DMS153 treated with DMSO at 0.1 percent for 48 hours (cell line): Measurements from ENCODE around the gene LSM14A.
"Not testable (repeated sequence)": the region's sequence is repeated elsewhere in the genome, so short reads cannot be mapped to it uniquely, and the experiment has no call there.

ENCODE experiments used
- DNase-seq: peaks from one replicate; lab custom pipeline; 2025; ENCODE audit not compliant: unreplicated experiment; lab: John Stamatoyannopoulos, UW

LSM14A gene

GRCh38 chr19:34158966-34159365, 13.3 kb upstream of the LSM14A start:
- not testable (repeated sequence) for DNase-seq

DNA sequence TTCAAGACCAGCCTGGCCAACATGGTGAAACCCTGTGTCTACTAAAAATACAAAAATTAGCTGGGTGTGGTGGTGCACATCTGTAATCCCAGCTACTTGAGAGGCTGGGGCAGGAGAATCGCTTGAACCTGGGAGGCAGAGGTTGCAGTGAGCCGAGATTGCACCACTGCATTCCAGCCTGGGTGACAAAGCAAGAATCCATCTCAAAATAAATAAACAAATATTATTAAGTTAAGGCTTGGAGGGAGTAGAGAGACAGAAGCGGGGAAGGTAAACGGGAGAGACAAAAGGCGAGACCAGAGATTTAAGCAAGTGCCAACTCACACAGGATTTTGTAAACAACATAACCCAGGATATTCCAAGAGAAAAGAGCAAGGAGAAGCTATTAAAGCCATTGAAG, 12.8 kb upstream of the LSM14A start:
- not testable (repeated sequence) for DNase-seq

DNA sequence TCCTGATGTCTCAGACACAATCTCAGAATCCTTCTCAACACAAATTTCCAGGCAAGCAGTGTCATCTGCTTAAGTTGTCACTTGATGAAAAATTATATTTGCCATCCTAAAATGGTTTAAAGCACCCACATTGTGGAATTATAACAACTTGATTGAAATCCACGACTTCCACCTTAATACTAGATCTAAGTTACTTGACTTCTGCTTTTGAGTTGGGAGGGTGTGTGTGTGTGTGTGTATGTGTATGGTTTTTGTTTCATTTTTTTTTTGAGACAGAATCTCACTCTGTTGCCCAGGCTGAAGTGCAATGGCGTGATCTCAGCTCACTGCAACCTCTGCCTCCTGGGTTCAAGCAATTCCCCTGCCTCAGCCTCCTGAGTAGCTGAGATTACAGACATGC, 10.4 kb upstream of the LSM14A start:
- not testable (repeated sequence) for DNase-seq

DNA sequence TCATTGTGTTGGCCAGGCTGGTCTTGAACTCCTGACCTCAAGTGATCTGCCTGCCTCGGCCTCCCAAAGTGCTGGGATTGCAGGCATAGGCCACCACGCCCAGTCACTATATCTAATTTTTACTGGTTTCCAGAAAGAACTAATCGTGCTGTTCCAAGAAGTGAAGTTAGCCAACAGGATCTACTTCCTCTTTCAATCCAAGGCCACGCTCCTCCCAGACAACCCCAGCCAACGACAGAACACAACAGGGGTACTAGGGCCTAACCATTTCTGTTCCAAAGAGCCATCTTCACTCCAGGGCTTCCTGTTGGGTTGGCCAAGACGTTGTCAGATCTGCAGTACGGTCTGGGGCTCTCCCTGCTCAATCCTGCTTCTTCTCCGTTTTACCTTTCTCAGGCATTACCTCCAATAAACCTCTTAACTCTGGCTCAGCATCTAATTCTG, 7.0 kb upstream of the LSM14A start:
- DNase-seq = no peak

DNA sequence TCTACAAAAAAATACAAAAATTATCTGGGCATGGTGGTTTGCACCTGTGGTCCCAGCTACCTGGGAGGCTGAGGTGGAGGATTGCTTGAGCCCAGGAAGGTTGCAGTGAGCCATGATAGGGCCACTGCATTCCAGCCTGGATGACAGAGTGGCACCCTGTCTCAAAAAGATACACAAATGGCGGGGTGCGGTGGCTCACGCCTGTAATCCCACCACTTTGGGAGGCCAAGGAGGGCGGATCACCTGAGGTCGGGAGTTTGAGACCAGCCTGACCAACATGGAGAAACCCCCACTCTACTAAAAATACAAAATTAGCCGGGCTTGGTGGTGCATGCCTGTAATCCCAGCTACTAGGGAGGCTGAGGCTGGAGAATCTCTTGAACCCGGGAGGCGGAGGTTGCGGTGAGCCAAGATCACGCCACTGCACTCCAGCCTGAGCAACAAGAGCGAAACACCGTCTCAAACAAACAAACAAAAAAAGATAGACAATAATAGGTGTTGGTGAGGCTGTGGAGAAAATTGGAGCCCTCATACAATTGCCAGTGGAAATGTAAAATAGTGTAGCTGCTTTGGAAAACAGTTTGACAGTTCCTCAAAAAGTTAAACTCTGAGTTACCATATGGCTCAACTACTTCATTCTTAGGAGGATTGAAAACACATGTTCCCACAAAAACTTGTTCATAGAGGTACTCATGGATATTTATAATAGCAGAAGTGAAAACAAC, 2.7 kb upstream of the LSM14A start:
- DNase-seq = not testable (repeated sequence)

GRCh38 chr19:34171539-34171876, 796 bp upstream of the LSM14A start:
- no peak for DNase-seq

DNA sequence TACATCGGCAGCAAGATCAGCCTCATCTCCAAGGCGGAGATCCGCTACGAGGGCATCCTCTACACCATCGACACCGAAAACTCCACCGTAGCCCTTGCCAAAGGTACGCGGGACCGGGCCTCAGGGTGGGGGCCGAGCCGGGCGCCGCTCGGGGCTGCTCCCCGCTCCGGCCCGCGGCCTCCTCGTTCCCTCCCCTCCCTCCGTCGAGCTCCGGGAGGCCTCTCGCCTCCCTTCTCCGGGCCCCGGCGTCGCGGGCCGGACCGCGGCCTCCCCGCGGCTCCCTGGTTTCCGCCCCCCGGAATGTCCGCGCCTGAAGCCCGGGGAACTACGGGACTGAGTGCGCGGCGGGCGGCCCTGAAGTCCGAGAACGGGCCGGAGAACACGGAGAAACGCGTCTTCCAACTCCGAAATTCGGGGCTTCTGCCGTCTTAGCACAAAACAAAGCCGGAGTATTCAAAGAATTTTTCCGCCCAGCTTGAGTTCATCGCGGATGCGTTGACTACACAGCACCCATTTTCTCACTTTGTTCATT, 423 bp downstream of the LSM14A start:
- DNase-seq = peak; percentile 62

- DNase-seq = no peak
These were observed 1.1 kb downstream of the LSM14A start for GRCh38 chr19:34173193-34173956.

- not testable (repeated sequence) for DNase-seq
These were observed 2.9 kb downstream of the LSM14A start for GRCh38 chr19:34175173-34175572.

DNA sequence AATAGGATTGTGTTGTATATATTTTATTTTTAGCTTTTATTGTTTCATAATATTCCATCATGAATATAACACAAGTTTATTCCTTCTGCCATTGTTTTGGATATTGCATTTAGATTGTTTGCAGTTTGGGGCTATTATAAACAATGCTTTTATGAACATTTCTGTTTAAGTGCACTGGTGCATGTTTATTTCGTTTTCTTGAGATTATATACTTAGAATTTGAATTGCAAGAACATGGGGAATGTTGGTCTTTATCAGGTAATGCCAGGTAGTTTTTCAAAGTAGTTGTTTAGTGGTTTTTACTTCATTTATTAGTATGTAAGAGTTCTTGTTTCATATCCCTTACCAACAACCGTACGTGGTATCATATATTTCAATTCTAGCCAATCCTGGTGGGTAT, 4.3 kb downstream of the LSM14A start:
- no peak for DNase-seq

- DNase-seq = no peak
These were observed 5.9 kb downstream of the LSM14A start for GRCh38 chr19:34178274-34178610.

- DNase-seq = no peak
These were observed 6.8 kb downstream of the LSM14A start for GRCh38 chr19:34179066-34179465.

DNA sequence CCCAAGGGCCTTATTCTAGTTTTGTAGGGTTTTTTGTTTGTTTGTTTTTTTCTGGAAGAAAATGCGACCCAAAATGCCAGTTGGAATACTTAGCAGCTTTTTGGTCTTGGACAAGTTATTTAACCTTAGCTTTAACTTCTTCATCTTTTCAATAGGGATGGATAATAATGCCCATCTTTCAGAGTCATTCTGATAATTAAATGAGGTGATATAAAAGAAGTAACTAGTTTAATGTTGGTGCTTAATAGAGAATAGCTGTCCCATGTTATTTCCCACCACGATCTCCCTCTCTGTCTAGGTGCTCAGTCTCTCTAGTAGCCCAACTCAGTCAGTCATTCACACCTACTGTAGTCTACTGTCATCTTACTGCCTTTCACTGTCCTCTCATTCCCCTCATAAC, 8.0 kb downstream of the LSM14A start:
- DNase-seq = no peak

GRCh38 chr19:34180709-34181108, 8.4 kb downstream of the LSM14A start:
- DNase-seq = no peak

DNA sequence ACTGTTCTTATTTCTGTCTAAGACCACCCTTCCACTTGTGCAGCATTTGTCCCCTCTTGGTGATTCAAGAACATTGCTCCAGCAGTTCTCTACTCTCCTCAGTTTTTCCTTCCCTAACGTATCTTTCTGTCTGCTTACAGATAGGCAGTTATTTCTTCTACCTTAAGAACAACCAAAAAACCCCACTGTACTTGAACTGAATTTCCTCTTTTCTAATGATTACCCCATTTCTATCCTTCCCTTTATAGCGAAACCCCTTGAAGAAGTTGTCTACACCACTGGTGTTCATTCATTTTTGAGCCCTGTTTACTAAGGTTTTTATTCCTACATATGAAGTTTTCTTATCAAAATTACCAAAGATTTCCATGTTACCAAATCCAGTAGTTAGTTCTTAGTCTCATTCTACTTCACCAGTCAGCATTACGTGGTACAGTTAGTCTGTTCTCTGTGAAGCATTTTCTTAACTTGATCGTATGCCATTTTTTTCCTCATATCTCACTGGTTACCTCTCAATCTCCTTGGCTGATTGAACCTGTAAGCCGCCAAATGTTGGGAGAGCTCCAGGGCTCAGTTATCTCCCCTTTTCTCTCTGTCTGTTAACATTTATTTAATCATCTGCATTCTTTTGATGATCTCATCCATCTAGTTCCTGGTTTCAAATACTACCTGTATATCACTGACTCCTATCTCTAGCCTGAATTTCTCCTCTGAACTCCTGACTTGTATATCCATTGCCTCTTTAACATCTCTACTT, 9.0 kb downstream of the LSM14A start:
- no peak for DNase-seq

GRCh38 chr19:34182125-34182524, 9.8 kb downstream of the LSM14A start:
- DNase-seq = no peak

DNA sequence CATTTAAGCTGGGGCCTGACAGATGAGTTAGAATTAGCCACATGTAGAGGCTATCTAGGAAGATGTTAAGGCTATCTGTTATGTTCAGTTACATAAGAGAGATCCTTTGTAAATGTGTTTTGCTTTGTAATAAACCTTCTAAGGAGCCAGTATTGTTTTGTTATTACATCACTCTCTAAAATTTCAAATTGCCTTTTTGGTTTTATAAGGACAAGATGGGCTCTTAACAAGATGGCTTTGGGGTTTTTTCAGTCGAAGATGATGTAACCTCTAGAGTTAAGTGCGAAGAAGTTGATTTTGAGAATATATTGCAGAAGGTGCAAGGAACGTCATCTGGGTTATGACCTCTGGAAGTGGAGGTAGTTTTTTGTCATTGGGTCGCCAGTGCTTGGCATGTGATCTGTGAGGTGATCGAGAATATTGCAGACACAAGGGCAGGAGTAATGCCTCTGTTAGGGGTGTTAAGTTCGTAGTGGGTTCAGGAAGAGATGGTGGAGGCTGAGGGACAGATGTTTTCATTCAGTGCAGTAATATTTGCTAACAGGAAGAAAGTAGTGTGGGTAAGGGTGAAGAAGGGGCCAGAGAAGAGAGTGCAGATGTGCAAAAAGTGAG, 12.7 kb downstream of the LSM14A start:
- DNase-seq = no peak

GRCh38 chr19:34186205-34186604, 13.9 kb downstream of the LSM14A start:
- DNase-seq = no peak

- DNase-seq = no peak
These were observed 14.7 kb downstream of the LSM14A start for GRCh38 chr19:34187011-34187410.

DNA sequence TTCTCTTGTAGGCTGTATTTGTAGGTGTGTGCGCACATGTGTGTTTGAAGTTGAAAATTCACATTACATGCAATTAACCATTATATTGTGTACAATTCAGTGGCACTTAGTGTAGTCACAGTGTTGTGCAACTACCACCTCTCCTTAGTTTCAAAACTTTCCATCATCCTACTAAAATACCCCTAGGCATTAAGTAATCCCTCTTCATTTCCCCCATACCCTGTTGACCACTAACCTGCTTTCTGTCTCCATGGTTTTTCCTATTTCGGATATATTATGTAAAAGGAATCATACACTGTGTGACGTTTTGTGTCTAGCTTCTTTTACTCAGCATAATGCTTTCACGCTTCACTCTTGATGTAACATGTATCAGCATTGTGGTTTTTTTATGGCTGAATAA, 16.1 kb downstream of the LSM14A start:
- DNase-seq = no peak

DNA sequence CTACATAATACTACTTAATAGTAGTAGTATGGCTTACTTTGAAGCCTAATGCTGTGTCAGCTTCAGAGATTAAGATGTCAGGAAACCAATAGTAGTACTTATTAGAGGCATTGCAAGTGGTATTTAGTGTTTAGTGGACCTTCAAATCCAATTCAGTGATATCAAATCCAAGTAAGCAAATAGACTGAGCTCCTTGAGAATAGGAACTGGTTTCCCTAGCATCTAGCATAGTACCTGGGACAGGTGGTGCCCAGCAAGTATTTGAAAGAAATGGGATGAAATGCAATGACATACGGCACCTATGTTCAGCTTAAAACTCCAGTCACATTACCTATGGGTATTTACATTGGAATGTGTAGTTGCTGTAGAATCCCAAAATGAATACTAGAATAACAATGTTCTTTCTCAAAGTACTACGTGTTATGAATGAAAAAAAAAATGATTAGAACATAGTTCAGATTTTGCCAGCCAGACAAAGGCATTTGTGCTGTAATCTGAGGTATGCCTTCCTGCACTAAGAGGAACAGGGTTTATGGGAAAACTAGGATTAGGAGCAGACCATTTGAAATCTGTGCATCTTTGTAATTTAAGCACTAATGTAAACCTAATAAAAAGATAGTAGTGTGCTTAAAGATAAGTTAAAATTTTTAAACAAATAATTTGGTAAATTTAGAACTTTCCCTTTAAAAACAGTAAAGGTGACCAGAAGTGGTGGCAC, 17.1 kb downstream of the LSM14A start:
- DNase-seq = no peak
